ENCODE measurements around the gene CLDN19.

Gene CLDN19

GRCh38 chr1:42774928-42775526, 35.0 kb upstream of the CLDN19 start:
- 93% methylated on average over 5 of the region's 5 CpGs for WGBS
- Histone ChIP-seq H3K27me3 (ENCODE audit: insufficient read depth, low read length) (no peaks in the 10 kb centered on the region), H3K9me3 (ENCODE audit: insufficient read depth, low read depth, low read length) (no peaks in the 10 kb centered on the region), H3K4me3 (ENCODE audit: low read length) (no peak overlapping the region), H3K4me1 (ENCODE audit: insufficient read depth, low read length) (no peaks in the 10 kb centered on the region), H3K27ac (ENCODE audit: low read depth, low read length) (no peak overlapping the region), H3K9ac (ENCODE audit: low read depth, low read length) (no peak overlapping the region), H3K36me3 (ENCODE audit: insufficient read depth, low read length) (peaks cover 67% of the 10 kb centered on the region)

- 43% methylated on average over 2 of the region's 2 CpGs for WGBS
Measured at GRCh38 chr1:42773420-42773819, 33.4 kb upstream of the CLDN19 start.

GRCh38 chr1:42769811-42770210, 29.8 kb upstream of the CLDN19 start:
- H3K27ac ChIP-seq (ENCODE audit: low read depth, low read length), result no peak overlapping the region
- no peaks in the 10 kb centered on the region for H3K9me3 ChIP-seq (ENCODE audit: insufficient read depth, low read depth, low read length)
- no peak overlapping the region for H3K4me3 ChIP-seq (ENCODE audit: low read length)
- 96% methylated on average over 2 of the region's 3 CpGs for WGBS
- H3K27me3 ChIP-seq (ENCODE audit: insufficient read depth, low read length), result no peaks in the 10 kb centered on the region
- no peak overlapping the region for H3K9ac ChIP-seq (ENCODE audit: low read depth, low read length)
- H3K4me1 ChIP-seq (ENCODE audit: insufficient read depth, low read length), result peaks cover 10% of the 10 kb centered on the region
- peaks cover 21% of the 10 kb centered on the region for H3K36me3 ChIP-seq (ENCODE audit: insufficient read depth, low read length)

More at GRCh38 chr1:42773420-42773819, 33.4 kb upstream of the CLDN19 start:
- no peak overlapping the region for H3K4me3 ChIP-seq (ENCODE audit: low read length)
- H3K4me1 ChIP-seq (ENCODE audit: insufficient read depth, low read length), result no peaks in the 10 kb centered on the region
- peaks cover 54% of the 10 kb centered on the region for H3K36me3 ChIP-seq (ENCODE audit: insufficient read depth, low read length)
- no peak overlapping the region for H3K27ac ChIP-seq (ENCODE audit: low read depth, low read length)
- no peak overlapping the region for H3K9ac ChIP-seq (ENCODE audit: low read depth, low read length)
- H3K9me3 ChIP-seq (ENCODE audit: insufficient read depth, low read depth, low read length), result no peaks in the 10 kb centered on the region
- H3K27me3 ChIP-seq (ENCODE audit: insufficient read depth, low read length), result no peaks in the 10 kb centered on the region

- Histone ChIP-seq H3K36me3 (ENCODE audit: insufficient read depth, low read length) (peaks cover 6% of the 10 kb centered on the region; the same call in 1 of the 2 replicates), H3K27me3 (ENCODE audit: insufficient read depth, low read length) (no peaks in the 10 kb centered on the region), H3K9me3 (ENCODE audit: insufficient read depth, low read depth, low read length) (no peaks in the 10 kb centered on the region), H3K4me1 (ENCODE audit: insufficient read depth, low read length) (peaks cover 15% of the 10 kb centered on the region), H3K4me3 (ENCODE audit: low read length) (peak overlapping the region; percentile 93), H3K9ac (ENCODE audit: low read depth, low read length) (peak overlapping the region; percentile 79), H3K27ac (ENCODE audit: low read depth, low read length) (no peak overlapping the region)
- 92% methylated on average over 2 of the region's 2 CpGs for WGBS
Measured at GRCh38 chr1:42768172-42768571, 28.1 kb upstream of the CLDN19 start.

GRCh38 chr1:42767510-42768000, 27.5 kb upstream of the CLDN19 start:
- H3K27ac ChIP-seq (ENCODE audit: low read depth, low read length), result peak overlapping the region; percentile 63; the same call in 1 of the 2 replicates
- H3K36me3 ChIP-seq (ENCODE audit: insufficient read depth, low read length), result peaks cover under 1% of the 10 kb centered on the region
- H3K9me3 ChIP-seq (ENCODE audit: insufficient read depth, low read depth, low read length), result no peaks in the 10 kb centered on the region
- WGBS, result 6% methylated on average over 23 of the region's 23 CpGs
- H3K9ac ChIP-seq (ENCODE audit: low read depth, low read length), result peak overlapping the region; percentile 79
- H3K27me3 ChIP-seq (ENCODE audit: insufficient read depth, low read length), result no peaks in the 10 kb centered on the region
- H3K4me1 ChIP-seq (ENCODE audit: insufficient read depth, low read length), result peaks cover 15% of the 10 kb centered on the region
- peak overlapping the region; percentile 93 for H3K4me3 ChIP-seq (ENCODE audit: low read length)

GRCh38 chr1:42766741-42767509, 26.9 kb upstream of the CLDN19 start, which contains the start of the genes C1orf50 and P3H1:
Gene C1orf50 (plus strand): TSS chr1:42767249. CDS start chr1:42767312, 63 bp downstream.
Gene P3H1 (minus strand): TSS chr1:42767028. CDS start chr1:42766971, 57 bp downstream.
- Histone ChIP-seq H3K27ac (ENCODE audit: low read depth, low read length) (peak within 1 kb of the TSS; percentile 63; the same call in 1 of the 2 replicates), H3K9me3 (ENCODE audit: insufficient read depth, low read depth, low read length) (no peaks in the 10 kb centered on the region), H3K4me1 (ENCODE audit: insufficient read depth, low read length) (peaks cover 15% of the 10 kb centered on the region), H3K4me3 (ENCODE audit: low read length) (peak within 1 kb of the TSS; percentile 93), H3K36me3 (ENCODE audit: insufficient read depth, low read length) (peaks cover 7% of the 10 kb centered on the region), H3K9ac (ENCODE audit: low read depth, low read length) (peak within 1 kb of the TSS; percentile 79), H3K27me3 (ENCODE audit: insufficient read depth, low read length) (no peaks in the 10 kb centered on the region)
- under 1% methylated on average over 82 of the region's 82 CpGs for WGBS

GRCh38 chr1:42765832-42766740, 26.1 kb upstream of the CLDN19 start:
- peak overlapping the region; percentile 93 for H3K4me3 ChIP-seq (ENCODE audit: low read length)
- WGBS, result 2% methylated on average over 43 of the region's 44 CpGs

GRCh38 chr1:42765269-42765668, 25.2 kb upstream of the CLDN19 start:
- Histone ChIP-seq H3K9ac (ENCODE audit: low read depth, low read length) (peak overlapping the region; percentile 57), H3K36me3 (ENCODE audit: insufficient read depth, low read length) (peaks cover 18% of the 10 kb centered on the region), H3K27me3 (ENCODE audit: insufficient read depth, low read length) (no peaks in the 10 kb centered on the region), H3K4me1 (ENCODE audit: insufficient read depth, low read length) (peaks cover 15% of the 10 kb centered on the region), H3K27ac (ENCODE audit: low read depth, low read length) (no peak overlapping the region), H3K9me3 (ENCODE audit: insufficient read depth, low read depth, low read length) (no peaks in the 10 kb centered on the region), H3K4me3 (ENCODE audit: low read length) (peak overlapping the region; percentile 93)
- 28% methylated on average over 7 of the region's 7 CpGs for WGBS

More at GRCh38 chr1:42765832-42766740, 26.1 kb upstream of the CLDN19 start:
- Histone ChIP-seq H3K36me3 (ENCODE audit: insufficient read depth, low read length) (peaks cover 15% of the 10 kb centered on the region), H3K4me1 (ENCODE audit: insufficient read depth, low read length) (peaks cover 15% of the 10 kb centered on the region), H3K9ac (ENCODE audit: low read depth, low read length) (peak overlapping the region; percentile 68), H3K27ac (ENCODE audit: low read depth, low read length) (peak overlapping the region; percentile 37; the same call in 1 of the 2 replicates), H3K9me3 (ENCODE audit: insufficient read depth, low read depth, low read length) (no peaks in the 10 kb centered on the region), H3K27me3 (ENCODE audit: insufficient read depth, low read length) (no peaks in the 10 kb centered on the region)

- Histone ChIP-seq H3K9me3 (ENCODE audit: insufficient read depth, low read depth, low read length) (no peaks in the 10 kb centered on the region), H3K27me3 (ENCODE audit: insufficient read depth, low read length) (no peaks in the 10 kb centered on the region), H3K4me1 (ENCODE audit: insufficient read depth, low read length) (peaks cover 11% of the 10 kb centered on the region), H3K27ac (ENCODE audit: low read depth, low read length) (no peak overlapping the region), H3K9ac (ENCODE audit: low read depth, low read length) (no peak overlapping the region), H3K36me3 (ENCODE audit: insufficient read depth, low read length) (peaks cover 40% of the 10 kb centered on the region), H3K4me3 (ENCODE audit: low read length) (no peak overlapping the region)
- WGBS, result 95% methylated on average over 5 of the region's 5 CpGs
Measured at GRCh38 chr1:42762269-42762668, 22.2 kb upstream of the CLDN19 start.

- Histone ChIP-seq H3K9ac (ENCODE audit: low read depth, low read length) (no peak overlapping the region), H3K27ac (ENCODE audit: low read depth, low read length) (no peak overlapping the region), H3K27me3 (ENCODE audit: insufficient read depth, low read length) (no peaks in the 10 kb centered on the region), H3K4me3 (ENCODE audit: low read length) (no peak overlapping the region), H3K4me1 (ENCODE audit: insufficient read depth, low read length) (peaks cover 11% of the 10 kb centered on the region), H3K9me3 (ENCODE audit: insufficient read depth, low read depth, low read length) (no peaks in the 10 kb centered on the region), H3K36me3 (ENCODE audit: insufficient read depth, low read length) (peaks cover 45% of the 10 kb centered on the region)
- 93% methylated on average over 3 of the region's 4 CpGs for WGBS
Measured at GRCh38 chr1:42761567-42761966, 21.5 kb upstream of the CLDN19 start.
